Mammary epithelial cell (primary cell): ENCODE measurements around the gene CERCAM.

Source experiments
- CTCF ChIP-seq, 2 donors: IDR thresholded peaks in 1 of 2; conservative IDR thresholded peaks in 1 of 2; 2 replicates each; pipeline ENCODE4 v1.5.1; 2011 to 2012; ENCODE audit warnings: inconsistent platforms in 2 of 2, low read length in 2 of 2, mild to moderate bottlenecking in 2 of 2, control low read depth in 1 of 2, low read depth in 1 of 2; ENCODE audit not compliant: insufficient read depth in 1 of 2; ENCODE audit errors: extremely low read depth in 1 of 2
- EZH2 ChIP-seq: IDR thresholded peaks from 2 replicates; pipeline ENCODE4 v1.6.1; 2012; ENCODE audit warnings: low read length, inconsistent platforms, borderline replicate concordance

DNA sequence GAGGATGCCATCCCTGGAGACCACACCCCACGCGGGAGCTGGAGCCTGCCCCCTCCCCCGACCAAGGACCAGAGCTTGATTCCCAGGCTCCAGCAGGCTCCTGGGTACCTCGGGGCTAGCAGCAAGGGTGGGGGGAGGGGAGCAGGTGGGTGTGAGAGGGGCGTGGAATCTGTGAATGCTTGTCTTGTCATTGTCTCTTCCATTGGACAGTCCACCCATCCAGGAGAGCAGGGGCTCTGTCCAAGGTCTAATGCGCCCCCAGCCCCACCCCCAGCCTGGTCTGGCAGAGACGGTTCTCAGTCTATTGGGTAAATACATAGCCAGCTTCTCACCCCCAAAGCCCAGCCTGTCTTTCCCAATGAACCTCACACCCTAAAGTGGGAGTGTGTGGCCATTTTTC is 26.7 kb upstream of the CERCAM start:
- no peak for TF ChIP-seq CTCF (conservative IDR thresholded peaks at IDR 0.05 in 1 of 2, IDR thresholded peaks at IDR 0.05 in 1 of 2; ENCODE audit: extremely low read depth in 1 of 2, insufficient read depth in 1 of 2, low read depth in 1 of 2, low read length in 2 of 2)
- TF ChIP-seq EZH2 = no peak
